Mononuclear cell (primary cell): Measurements from ENCODE around the gene APCDD1. TPM values are rescaled to one million over a fixed set of nuclear protein-coding genes. Genes with fewer than 3 reads are reported as not detected.

Experiments
- H3K27me3 ChIP-seq: 2 replicates; pipeline ENCODE4 v1.6.0; 2011; ENCODE audit warnings: low read length, control low read depth; ENCODE audit not compliant: insufficient read depth
- H3K4me1 ChIP-seq: 2 replicates; pipeline ENCODE4 v1.5.1; 2011; ENCODE audit warnings: mild to moderate bottlenecking, low read length, control low read depth; ENCODE audit not compliant: insufficient read depth
- H3K4me3 ChIP-seq: 2 replicates; pipeline ENCODE4 v1.5.1; 2011; ENCODE audit warnings: mild to moderate bottlenecking, low read length, moderate library complexity
- H3K9me3 ChIP-seq: 2 replicates; pipeline ENCODE4 v1.5.1; 2011; ENCODE audit warnings: low read depth, mild to moderate bottlenecking, control low read depth, low read length
- total RNA-seq: library from RNA; depleted of rRNA; stranded (reverse); fragments of >200 nt; gene quantifications from one replicate; pipeline ENCODE4 v1.2.3, GENCODE V29; 2012

Gene APCDD1
- total RNA-seq, 1 donor, result under 0.01 TPM

GRCh38 chr18:10420561-10421352 lies 33.7 kb upstream of the APCDD1 start:
- Histone ChIP-seq H3K4me3 (no peak overlapping the region), H3K27me3 (peaks cover 4% of the 10 kb centered on the region), H3K9me3 (no peaks in the 10 kb centered on the region), H3K4me1 (no peaks in the 10 kb centered on the region)

GRCh38 chr18:10421859-10422258 lies 32.6 kb upstream of the APCDD1 start:
- Histone ChIP-seq H3K4me3 (no peak overlapping the region), H3K4me1 (no peaks in the 10 kb centered on the region), H3K27me3 (peaks cover 8% of the 10 kb centered on the region), H3K9me3 (no peaks in the 10 kb centered on the region)

- H3K9me3 ChIP-seq, result no peaks in the 10 kb centered on the region
- peaks cover 8% of the 10 kb centered on the region for H3K27me3 ChIP-seq
- no peaks in the 10 kb centered on the region for H3K4me1 ChIP-seq
- H3K4me3 ChIP-seq, result no peak overlapping the region
Observed at GRCh38 chr18:10422731-10423130, 31.7 kb upstream of the APCDD1 start.

GRCh38 chr18:10424585-10425307 lies 29.7 kb upstream of the APCDD1 start:
- no peaks in the 10 kb centered on the region for H3K9me3 ChIP-seq
- H3K4me1 ChIP-seq, result no peaks in the 10 kb centered on the region
- no peak overlapping the region for H3K4me3 ChIP-seq
- peaks cover 8% of the 10 kb centered on the region for H3K27me3 ChIP-seq

GRCh38 chr18:10430677-10431076 lies 23.8 kb upstream of the APCDD1 start:
- no peaks in the 10 kb centered on the region for H3K4me1 ChIP-seq
- H3K27me3 ChIP-seq, result peaks cover 4% of the 10 kb centered on the region
- H3K4me3 ChIP-seq, result no peak overlapping the region
- no peaks in the 10 kb centered on the region for H3K9me3 ChIP-seq

GRCh38 chr18:10431680-10432079 lies 22.8 kb upstream of the APCDD1 start:
- H3K9me3 ChIP-seq, result no peaks in the 10 kb centered on the region
- H3K27me3 ChIP-seq, result no peaks in the 10 kb centered on the region
- H3K4me3 ChIP-seq, result no peak overlapping the region
- no peaks in the 10 kb centered on the region for H3K4me1 ChIP-seq

- no peak overlapping the region for H3K4me3 ChIP-seq
- H3K27me3 ChIP-seq, result no peaks in the 10 kb centered on the region
- no peaks in the 10 kb centered on the region for H3K4me1 ChIP-seq
Observed at GRCh38 chr18:10432781-10433180, 21.7 kb upstream of the APCDD1 start.

GRCh38 chr18:10436160-10436559 lies 18.3 kb upstream of the APCDD1 start:
- Histone ChIP-seq H3K9me3 (no peaks in the 10 kb centered on the region), H3K4me1 (no peaks in the 10 kb centered on the region), H3K27me3 (no peaks in the 10 kb centered on the region), H3K4me3 (no peak overlapping the region)

More at GRCh38 chr18:10432781-10433180, 21.7 kb upstream of the APCDD1 start:
- no peaks in the 10 kb centered on the region for H3K9me3 ChIP-seq

GRCh38 chr18:10437837-10438236 lies 16.6 kb upstream of the APCDD1 start:
- Histone ChIP-seq H3K27me3 (no peaks in the 10 kb centered on the region), H3K4me3 (no peak overlapping the region), H3K9me3 (no peaks in the 10 kb centered on the region), H3K4me1 (no peaks in the 10 kb centered on the region)

GRCh38 chr18:10439898-10440297 lies 14.5 kb upstream of the APCDD1 start:
- Histone ChIP-seq H3K4me3 (no peak overlapping the region), H3K4me1 (no peaks in the 10 kb centered on the region), H3K9me3 (no peaks in the 10 kb centered on the region), H3K27me3 (no peaks in the 10 kb centered on the region)

GRCh38 chr18:10440884-10441283 lies 13.6 kb upstream of the APCDD1 start:
- Histone ChIP-seq H3K4me3 (no peak overlapping the region), H3K9me3 (no peaks in the 10 kb centered on the region), H3K27me3 (no peaks in the 10 kb centered on the region), H3K4me1 (no peaks in the 10 kb centered on the region)

GRCh38 chr18:10441472-10441871 lies 13.0 kb upstream of the APCDD1 start:
- Histone ChIP-seq H3K4me3 (no peak overlapping the region), H3K4me1 (no peaks in the 10 kb centered on the region), H3K9me3 (no peaks in the 10 kb centered on the region), H3K27me3 (no peaks in the 10 kb centered on the region)

GRCh38 chr18:10442551-10442971 lies 11.9 kb upstream of the APCDD1 start:
- no peak overlapping the region for H3K4me3 ChIP-seq
- no peaks in the 10 kb centered on the region for H3K27me3 ChIP-seq
- no peaks in the 10 kb centered on the region for H3K4me1 ChIP-seq
- no peaks in the 10 kb centered on the region for H3K9me3 ChIP-seq

- Histone ChIP-seq H3K4me1 (no peaks in the 10 kb centered on the region), H3K27me3 (no peaks in the 10 kb centered on the region), H3K4me3 (no peak overlapping the region), H3K9me3 (no peaks in the 10 kb centered on the region)
Observed at GRCh38 chr18:10443001-10443400, 11.4 kb upstream of the APCDD1 start.

GRCh38 chr18:10444314-10445006 lies 10.0 kb upstream of the APCDD1 start:
- H3K4me3 ChIP-seq, result no peak overlapping the region
- H3K27me3 ChIP-seq, result no peaks in the 10 kb centered on the region
- H3K4me1 ChIP-seq, result no peaks in the 10 kb centered on the region
- H3K9me3 ChIP-seq, result no peaks in the 10 kb centered on the region
